ENCODE results near the gene NKD1.

DNA sequence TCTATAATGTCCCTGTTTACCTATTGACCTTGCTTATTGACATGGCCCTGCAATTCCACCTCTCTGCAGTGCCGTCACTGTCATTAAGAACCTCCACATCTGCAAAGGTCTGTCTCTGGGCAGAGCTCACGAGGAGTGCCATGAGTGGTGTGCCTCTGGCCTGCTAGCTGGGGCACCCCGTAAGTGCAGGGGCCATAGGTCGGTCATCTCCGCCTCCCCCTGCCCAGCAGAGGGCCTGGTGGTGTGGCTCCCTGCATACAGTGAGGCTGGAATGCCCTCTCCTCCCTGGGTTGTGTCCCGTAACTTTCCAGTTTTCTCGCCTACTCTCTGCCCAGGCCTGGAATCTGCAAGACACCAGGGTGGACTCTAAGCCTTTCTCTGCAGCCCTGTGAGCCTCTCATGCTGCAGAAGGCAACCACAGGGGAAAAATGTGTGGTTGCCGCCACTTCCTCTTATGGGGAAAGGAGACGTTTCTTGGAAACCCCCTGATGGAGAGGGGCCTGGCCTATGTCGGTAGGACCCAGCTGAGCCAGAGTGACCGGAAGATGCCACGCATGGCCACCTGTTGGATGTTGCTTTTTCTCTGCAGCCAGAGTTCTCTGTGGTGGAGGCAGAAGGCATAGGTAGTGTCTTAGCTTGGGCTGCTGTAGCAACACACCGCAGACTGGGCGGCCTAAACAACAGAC is 135.6 kb downstream of the NKD1 start:
- no peak for TF ChIP-seq EZH2 (IDR thresholded peaks at IDR 0.05; ENCODE audit: low read depth)
- TF ChIP-seq, protein P1, sequence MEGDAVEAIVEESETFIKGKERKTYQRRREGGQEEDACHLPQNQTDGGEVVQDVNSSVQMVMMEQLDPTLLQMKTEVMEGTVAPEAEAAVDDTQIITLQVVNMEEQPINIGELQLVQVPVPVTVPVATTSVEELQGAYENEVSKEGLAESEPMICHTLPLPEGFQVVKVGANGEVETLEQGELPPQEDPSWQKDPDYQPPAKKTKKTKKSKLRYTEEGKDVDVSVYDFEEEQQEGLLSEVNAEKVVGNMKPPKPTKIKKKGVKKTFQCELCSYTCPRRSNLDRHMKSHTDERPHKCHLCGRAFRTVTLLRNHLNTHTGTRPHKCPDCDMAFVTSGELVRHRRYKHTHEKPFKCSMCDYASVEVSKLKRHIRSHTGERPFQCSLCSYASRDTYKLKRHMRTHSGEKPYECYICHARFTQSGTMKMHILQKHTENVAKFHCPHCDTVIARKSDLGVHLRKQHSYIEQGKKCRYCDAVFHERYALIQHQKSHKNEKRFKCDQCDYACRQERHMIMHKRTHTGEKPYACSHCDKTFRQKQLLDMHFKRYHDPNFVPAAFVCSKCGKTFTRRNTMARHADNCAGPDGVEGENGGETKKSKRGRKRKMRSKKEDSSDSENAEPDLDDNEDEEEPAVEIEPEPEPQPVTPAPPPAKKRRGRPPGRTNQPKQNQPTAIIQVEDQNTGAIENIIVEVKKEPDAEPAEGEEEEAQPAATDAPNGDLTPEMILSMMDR (conservative IDR thresholded peaks at IDR 0.05), result no peak
